HepG2 (cell line): ENCODE measurements around the gene SIT1. TPM values are rescaled to one million over a fixed set of nuclear protein-coding genes. Genes with fewer than 3 reads are reported as not detected.

Source experiments
- CBFB ChIP-seq: sonication (generic); formaldehyde crosslinking; IDR thresholded peaks from 2 replicates; pipeline ENCODE4 v1.4.0; 2020; ENCODE audit warnings: missing genetic modification reagents
- CREM ChIP-seq, 2 experiments: sonication (generic) in 1 of 2; formaldehyde crosslinking in 1 of 2; IDR thresholded peaks; 2 replicates each; pipeline versions ENCODE4 v1.4.0 to v1.6.1; 2016 to 2020; ENCODE audit warnings: antibody characterized with exemption in 1 of 2, mild to moderate bottlenecking in 1 of 2, missing genetic modification reagents in 1 of 2
- HOXA5 ChIP-seq: sonication (generic); formaldehyde crosslinking; IDR thresholded peaks from 2 replicates; pipeline ENCODE4 v1.4.0; 2020; ENCODE audit warnings: missing genetic modification reagents
- KDM6A ChIP-seq: IDR thresholded peaks from 2 replicates; pipeline ENCODE4 v1.6.1; 2016; ENCODE audit warnings: low read depth
- KLF12 ChIP-seq: sonication (generic); formaldehyde crosslinking; IDR thresholded peaks from 2 replicates; pipeline ENCODE4 v1.4.0; 2020; ENCODE audit warnings: missing genetic modification reagents, borderline replicate concordance
- NR2C2 ChIP-seq: sonication (generic); formaldehyde crosslinking; IDR thresholded peaks from 2 replicates; pipeline ENCODE4 v1.4.0; 2020; ENCODE audit warnings: missing genetic modification reagents, mild to moderate bottlenecking, moderate library complexity, borderline replicate concordance
- NR2F1 ChIP-seq, 2 experiments: fragments of 450-650 bp in 1 of 2; formaldehyde crosslinking in 1 of 2; IDR thresholded peaks; 2 replicates each; pipeline versions ENCODE4 v1.5.0 to v1.6.1; 2016 to 2020; ENCODE audit warnings: mild to moderate bottlenecking in 1 of 2, missing compliant biosample characterization in 1 of 2, missing genetic modification reagents in 1 of 2, moderate library complexity in 1 of 2
- SNAPC2 ChIP-seq: sonication (generic); formaldehyde crosslinking; IDR thresholded peaks from 2 replicates; pipeline ENCODE4 v1.8.1; 2022; ENCODE audit warnings: mild to moderate bottlenecking, missing genetic modification reagents
- SPEN ChIP-seq: sonication (generic); formaldehyde crosslinking; IDR thresholded peaks from 2 replicates; pipeline ENCODE4 v1.5.1; 2020; ENCODE audit warnings: low read depth, mild to moderate bottlenecking, missing genetic modification reagents
- SRSF4 ChIP-seq: fragments of 200-400 bp; formaldehyde crosslinking; IDR thresholded peaks from one replicate; pipeline ENCODE4 v1.6.1; 2018; ENCODE audit warnings: mild to moderate bottlenecking, low read depth, low read length, moderate library complexity; ENCODE audit not compliant: poor library complexity, severe bottlenecking
- SSRP1 ChIP-seq: IDR thresholded peaks from 2 replicates; pipeline ENCODE4 v1.6.1; 2016; ENCODE audit warnings: control low read depth
- TSC22D2 ChIP-seq: sonication (generic); formaldehyde crosslinking; IDR thresholded peaks from 2 replicates; pipeline ENCODE4 v1.5.1; 2020; ENCODE audit warnings: missing genetic modification reagents, mild to moderate bottlenecking, borderline replicate concordance
- ZFAT ChIP-seq: sonication (generic); formaldehyde crosslinking; conservative IDR thresholded peaks from 2 replicates; pipeline ENCODE4 v1.8.1; 2023; ENCODE audit warnings: missing genetic modification reagents, inconsistent platforms
- ZFYVE20 ChIP-seq: sonication (generic); formaldehyde crosslinking; IDR thresholded peaks from 2 replicates; pipeline ENCODE4 v1.8.0; 2023; ENCODE audit warnings: low read depth, mild to moderate bottlenecking, moderate library complexity, missing genetic modification reagents, borderline replicate concordance
- ZNF230 ChIP-seq: sonication (generic); formaldehyde crosslinking; IDR thresholded peaks from 2 replicates; pipeline ENCODE4 v1.4.0; 2020; ENCODE audit warnings: mild to moderate bottlenecking, missing genetic modification reagents
- ZNF549 ChIP-seq: sonication (generic); formaldehyde crosslinking; IDR thresholded peaks from 2 replicates; pipeline ENCODE4 v1.5.0; 2020; ENCODE audit warnings: missing genetic modification reagents
- ZNF552 ChIP-seq: sonication (generic); formaldehyde crosslinking; IDR thresholded peaks from 2 replicates; pipeline ENCODE4 v1.9.0; 2022; ENCODE audit warnings: missing genetic modification reagents, mild to moderate bottlenecking, borderline replicate concordance
- ZNF776 ChIP-seq: sonication (generic); formaldehyde crosslinking; IDR thresholded peaks from 2 replicates; pipeline ENCODE4 v1.4.0; 2020; ENCODE audit warnings: mild to moderate bottlenecking, missing genetic modification reagents
- polyA plus RNA-seq, 8 experiments: library from polyadenylated mRNA; depleted of rRNA in 3 of 8; stranded (reverse) in 7 of 8; unstranded in 1 of 8; fragments of >200 nt; fragmentation: Illumina TruSeq in 4 of 8; extraction: Trizol in 4 of 8; gene quantifications; 2 replicates each; pipeline versions ENCODE4 v1.2.1 to v1.2.3, GENCODE V29; 2011 to 2016; ENCODE audit warnings: low read depth in 4 of 8, missing spikeins in 1 of 8, mixed read lengths in 1 of 8; ENCODE audit not compliant: insufficient read depth in 1 of 8
- total RNA-seq, 5 experiments: library from RNA; depleted of rRNA; stranded (reverse); fragments of >200 nt; fragmentation: Illumina TruSeq; extraction: Trizol; gene quantifications; 2 replicates each; pipeline ENCODE4 v1.2.3, GENCODE V29; 2016; ENCODE audit warnings: low read depth in 1 of 5
- TF ChIP-seq, protein P1 (sequence below): IDR thresholded peaks from 2 replicates; pipeline ENCODE4 v1.6.1; 2016; ENCODE audit warnings: low read depth, control low read depth
- TF ChIP-seq, protein P2 (sequence below): fragments of 450-650 bp; IDR thresholded peaks from 2 replicates; pipeline ENCODE4 v1.6.1; 2017
- TF ChIP-seq, protein P3 (sequence below): sonication (generic); formaldehyde crosslinking; IDR thresholded peaks from 2 replicates; pipeline ENCODE4 v1.4.0; 2020; ENCODE audit warnings: low read depth, missing genetic modification reagents
- TF ChIP-seq, protein P4 (sequence below): sonication (generic); formaldehyde crosslinking; IDR thresholded peaks from 2 replicates; pipeline ENCODE4 v1.4.0; 2020; ENCODE audit warnings: missing genetic modification reagents

The SIT1 gene
- total and polyA plus RNA-seq, 2 of the 13 experiments (the other 11 are each of a cell fraction or from before 2014, with no cell fraction given), result 0.09 to 6.7 TPM

DNA sequence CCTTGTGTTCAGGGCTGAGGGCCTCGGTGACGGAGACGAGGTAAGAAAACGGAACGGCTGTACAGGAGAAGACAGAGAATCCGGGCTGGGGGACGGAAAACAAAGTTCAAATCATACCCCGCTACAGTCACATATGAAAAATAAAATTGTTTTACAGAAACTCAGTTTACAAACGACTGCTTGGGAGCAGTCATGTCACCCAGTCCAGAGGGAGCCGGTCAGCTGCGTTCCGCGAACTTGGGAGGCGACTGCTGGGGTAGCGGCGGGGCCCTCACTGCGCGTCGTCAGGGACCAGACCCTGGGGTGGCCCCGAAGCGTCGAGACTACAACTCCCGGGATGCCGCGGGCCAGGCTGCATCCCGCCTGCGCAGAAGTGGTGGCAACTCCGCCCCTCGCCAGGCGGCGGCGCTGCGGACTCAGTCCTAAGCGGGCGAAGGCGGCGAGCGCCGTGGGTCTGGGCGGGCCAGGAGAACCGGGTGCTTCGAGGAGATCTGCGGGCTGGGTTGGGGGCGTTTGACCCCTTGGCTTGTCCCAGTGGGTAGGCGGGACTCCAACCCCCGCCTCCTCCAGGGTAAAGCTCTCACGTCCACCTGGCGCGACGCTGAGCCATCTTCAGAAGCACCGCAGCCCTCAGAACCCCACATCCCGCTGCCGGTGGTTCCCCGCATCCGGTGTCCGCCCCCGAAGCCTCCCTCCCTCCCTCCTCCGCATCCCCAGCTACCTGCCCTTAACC is 4.0 kb downstream of the SIT1 start (continued):
- TF ChIP-seq, protein P1, sequence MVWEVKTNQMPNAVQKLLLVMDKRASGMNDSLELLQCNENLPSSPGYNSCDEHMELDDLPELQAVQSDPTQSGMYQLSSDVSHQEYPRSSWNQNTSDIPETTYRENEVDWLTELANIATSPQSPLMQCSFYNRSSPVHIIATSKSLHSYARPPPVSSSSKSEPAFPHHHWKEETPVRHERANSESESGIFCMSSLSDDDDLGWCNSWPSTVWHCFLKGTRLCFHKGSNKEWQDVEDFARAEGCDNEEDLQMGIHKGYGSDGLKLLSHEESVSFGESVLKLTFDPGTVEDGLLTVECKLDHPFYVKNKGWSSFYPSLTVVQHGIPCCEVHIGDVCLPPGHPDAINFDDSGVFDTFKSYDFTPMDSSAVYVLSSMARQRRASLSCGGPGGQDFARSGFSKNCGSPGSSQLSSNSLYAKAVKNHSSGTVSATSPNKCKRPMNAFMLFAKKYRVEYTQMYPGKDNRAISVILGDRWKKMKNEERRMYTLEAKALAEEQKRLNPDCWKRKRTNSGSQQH (CRISPR knock-in tag), result no peak; the same call in 1 of the 2 replicates
- peak; percentile 52 for TF ChIP-seq SPEN (CRISPR knock-in tag)
- no peak for TF ChIP-seq ZNF549 (CRISPR knock-in tag)
- TF ChIP-seq ZNF552 (CRISPR knock-in tag), result no peak
- no peak for TF ChIP-seq TSC22D2 (CRISPR knock-in tag)
- TF ChIP-seq, protein P2, sequence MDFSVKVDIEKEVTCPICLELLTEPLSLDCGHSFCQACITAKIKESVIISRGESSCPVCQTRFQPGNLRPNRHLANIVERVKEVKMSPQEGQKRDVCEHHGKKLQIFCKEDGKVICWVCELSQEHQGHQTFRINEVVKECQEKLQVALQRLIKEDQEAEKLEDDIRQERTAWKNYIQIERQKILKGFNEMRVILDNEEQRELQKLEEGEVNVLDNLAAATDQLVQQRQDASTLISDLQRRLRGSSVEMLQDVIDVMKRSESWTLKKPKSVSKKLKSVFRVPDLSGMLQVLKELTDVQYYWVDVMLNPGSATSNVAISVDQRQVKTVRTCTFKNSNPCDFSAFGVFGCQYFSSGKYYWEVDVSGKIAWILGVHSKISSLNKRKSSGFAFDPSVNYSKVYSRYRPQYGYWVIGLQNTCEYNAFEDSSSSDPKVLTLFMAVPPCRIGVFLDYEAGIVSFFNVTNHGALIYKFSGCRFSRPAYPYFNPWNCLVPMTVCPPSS, result no peak
- peak; percentile 23; the same call in 1 of the 2 replicates for TF ChIP-seq NR2C2 (CRISPR knock-in tag)
- no peak for TF ChIP-seq SSRP1 (CRISPR knock-in tag)
- 0 out of 2 replicates have a peak, but pooled peaks have one; percentile 35 for TF ChIP-seq ZNF230
- TF ChIP-seq KLF12 (CRISPR knock-in tag), result no peak
- TF ChIP-seq, protein P3, sequence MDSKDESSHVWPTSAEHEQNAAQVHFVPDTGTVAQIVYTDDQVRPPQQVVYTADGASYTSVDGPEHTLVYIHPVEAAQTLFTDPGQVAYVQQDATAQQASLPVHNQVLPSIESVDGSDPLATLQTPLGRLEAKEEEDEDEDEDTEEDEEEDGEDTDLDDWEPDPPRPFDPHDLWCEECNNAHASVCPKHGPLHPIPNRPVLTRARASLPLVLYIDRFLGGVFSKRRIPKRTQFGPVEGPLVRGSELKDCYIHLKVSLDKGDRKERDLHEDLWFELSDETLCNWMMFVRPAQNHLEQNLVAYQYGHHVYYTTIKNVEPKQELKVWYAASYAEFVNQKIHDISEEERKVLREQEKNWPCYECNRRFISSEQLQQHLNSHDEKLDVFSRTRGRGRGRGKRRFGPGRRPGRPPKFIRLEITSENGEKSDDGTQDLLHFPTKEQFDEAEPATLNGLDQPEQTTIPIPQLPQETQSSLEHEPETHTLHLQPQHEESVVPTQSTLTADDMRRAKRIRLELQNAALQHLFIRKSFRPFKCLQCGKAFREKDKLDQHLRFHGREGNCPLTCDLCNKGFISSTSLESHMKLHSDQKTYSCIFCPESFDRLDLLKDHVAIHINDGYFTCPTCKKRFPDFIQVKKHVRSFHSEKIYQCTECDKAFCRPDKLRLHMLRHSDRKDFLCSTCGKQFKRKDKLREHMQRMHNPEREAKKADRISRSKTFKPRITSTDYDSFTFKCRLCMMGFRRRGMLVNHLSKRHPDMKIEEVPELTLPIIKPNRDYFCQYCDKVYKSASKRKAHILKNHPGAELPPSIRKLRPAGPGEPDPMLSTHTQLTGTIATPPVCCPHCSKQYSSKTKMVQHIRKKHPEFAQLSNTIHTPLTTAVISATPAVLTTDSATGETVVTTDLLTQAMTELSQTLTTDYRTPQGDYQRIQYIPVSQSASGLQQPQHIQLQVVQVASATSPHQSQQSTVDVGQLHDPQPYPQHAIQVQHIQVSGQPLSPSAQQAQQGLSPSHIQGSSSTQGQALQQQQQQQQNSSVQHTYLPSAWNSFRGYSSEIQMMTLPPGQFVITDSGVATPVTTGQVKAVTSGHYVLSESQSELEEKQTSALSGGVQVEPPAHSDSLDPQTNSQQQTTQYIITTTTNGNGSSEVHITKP (CRISPR knock-in tag), result 0 out of 2 replicates have a peak, but pooled peaks have one; percentile 34
- TF ChIP-seq SRSF4, result no peak
- no peak for TF ChIP-seq ZFYVE20
- no peak for TF ChIP-seq NR2F1 (CRISPR knock-in tag; IDR thresholded peaks at IDR 0.05)
- peak; percentile 84; the same call in 1 of the 2 replicates for TF ChIP-seq SNAPC2 (CRISPR knock-in tag)
- TF ChIP-seq ZFAT (CRISPR knock-in tag), result no peak
- no peak for TF ChIP-seq CREM (IDR thresholded peaks at IDR 0.05)
- TF ChIP-seq CREM (CRISPR knock-in tag; IDR thresholded peaks at IDR 0.05), result no peak
- TF ChIP-seq KDM6A, result no peak
- TF ChIP-seq CBFB (CRISPR knock-in tag), result peak; percentile 75; the same call in 1 of the 2 replicates
- TF ChIP-seq HOXA5 (CRISPR knock-in tag), result peak; percentile 86
- TF ChIP-seq, protein P4, sequence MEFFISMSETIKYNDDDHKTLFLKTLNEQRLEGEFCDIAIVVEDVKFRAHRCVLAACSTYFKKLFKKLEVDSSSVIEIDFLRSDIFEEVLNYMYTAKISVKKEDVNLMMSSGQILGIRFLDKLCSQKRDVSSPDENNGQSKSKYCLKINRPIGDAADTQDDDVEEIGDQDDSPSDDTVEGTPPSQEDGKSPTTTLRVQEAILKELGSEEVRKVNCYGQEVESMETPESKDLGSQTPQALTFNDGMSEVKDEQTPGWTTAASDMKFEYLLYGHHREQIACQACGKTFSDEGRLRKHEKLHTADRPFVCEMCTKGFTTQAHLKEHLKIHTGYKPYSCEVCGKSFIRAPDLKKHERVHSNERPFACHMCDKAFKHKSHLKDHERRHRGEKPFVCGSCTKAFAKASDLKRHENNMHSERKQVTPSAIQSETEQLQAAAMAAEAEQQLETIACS (CRISPR knock-in tag), result peak; percentile 29; the same call in 1 of the 2 replicates
- TF ChIP-seq ZNF776 (CRISPR knock-in tag), result no peak
